GM21825 (cell line): ENCODE data around the gene CASQ2.

Experiments
- ATAC-seq: cut with Tn5 transposase; IDR thresholded peaks from one replicate; pipeline ENCODE4 v1.9.1; 2021; ENCODE audit warnings: mild to moderate bottlenecking, moderate library complexity; ENCODE audit not compliant: unreplicated experiment

The CASQ2 gene

DNA sequence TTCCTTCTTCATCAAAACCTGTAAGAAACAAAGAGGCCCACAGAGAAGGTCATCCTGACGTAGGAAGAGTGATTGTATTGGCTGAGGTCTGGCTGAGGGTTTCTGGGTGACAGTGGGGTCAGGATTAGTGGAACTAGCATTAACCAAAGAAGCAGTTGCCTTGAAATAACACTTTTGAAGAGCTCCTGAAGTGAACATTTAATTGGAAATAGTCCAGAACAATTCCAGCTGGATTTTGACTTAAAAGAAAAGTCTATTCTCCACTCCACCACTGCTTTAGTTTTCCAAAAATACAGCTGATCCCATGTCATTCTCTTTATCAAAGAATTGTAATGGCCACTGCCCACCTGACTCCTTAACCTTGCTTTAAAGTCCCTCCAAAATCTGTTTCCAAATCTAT lies 27.7 kb downstream of the CASQ2 start:
- ATAC-seq, result no peak

DNA sequence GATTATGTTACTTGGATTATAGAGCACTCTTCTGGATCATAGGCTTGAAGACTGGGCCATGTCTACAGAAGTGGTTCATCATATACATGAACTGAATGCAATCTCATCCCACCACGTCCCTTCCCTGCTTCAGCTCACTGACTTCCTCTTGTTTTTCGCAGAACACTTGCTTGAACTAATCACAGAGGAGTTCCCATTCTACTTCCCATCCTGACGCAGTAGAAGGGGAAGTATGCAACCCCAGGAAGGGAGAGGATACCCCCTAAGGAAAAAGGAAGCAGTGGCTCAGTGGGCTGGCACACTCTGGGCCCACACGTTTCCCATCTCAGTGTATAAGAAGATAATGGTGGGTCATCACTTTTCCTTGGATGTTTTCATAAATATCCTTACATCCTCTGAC lies 36.2 kb downstream of the CASQ2 start:
- ATAC-seq, result no peak

- peak; percentile 93 for ATAC-seq
Observed at GRCh38 chr1:115729756-115730155, 38.8 kb downstream of the CASQ2 start.

GRCh38 chr1:115728341-115728740 lies 40.2 kb downstream of the CASQ2 start:
- ATAC-seq, result no peak

- no peak for ATAC-seq
Observed at GRCh38 chr1:115727706-115728249, 40.7 kb downstream of the CASQ2 start.

- no peak for ATAC-seq
Observed at GRCh38 chr1:115726570-115726969, 41.9 kb downstream of the CASQ2 start.

GRCh38 chr1:115726161-115726560 lies 42.4 kb downstream of the CASQ2 start:
- no peak for ATAC-seq

- no peak for ATAC-seq
Observed at GRCh38 chr1:115725600-115725999, 42.9 kb downstream of the CASQ2 start.

DNA sequence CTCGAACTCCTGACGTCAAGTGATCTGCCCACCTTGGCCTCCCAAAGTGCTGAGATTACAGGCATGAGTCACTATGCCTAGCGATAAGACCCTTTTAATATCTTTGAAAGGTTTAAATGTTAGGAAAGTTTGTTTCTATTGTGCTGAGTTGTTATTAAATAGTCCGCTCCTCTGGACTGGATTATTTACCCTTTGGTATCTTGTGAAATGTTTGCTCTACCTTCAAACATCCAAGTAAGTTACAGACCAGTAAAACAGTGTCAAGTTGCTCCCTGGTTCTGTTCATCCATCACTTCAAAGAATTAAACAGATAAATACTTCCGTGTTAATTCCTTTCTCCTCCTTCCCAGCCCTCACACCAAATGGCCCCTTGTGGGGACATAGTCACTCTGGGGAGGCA lies 44.8 kb downstream of the CASQ2 start:
- no peak for ATAC-seq

DNA sequence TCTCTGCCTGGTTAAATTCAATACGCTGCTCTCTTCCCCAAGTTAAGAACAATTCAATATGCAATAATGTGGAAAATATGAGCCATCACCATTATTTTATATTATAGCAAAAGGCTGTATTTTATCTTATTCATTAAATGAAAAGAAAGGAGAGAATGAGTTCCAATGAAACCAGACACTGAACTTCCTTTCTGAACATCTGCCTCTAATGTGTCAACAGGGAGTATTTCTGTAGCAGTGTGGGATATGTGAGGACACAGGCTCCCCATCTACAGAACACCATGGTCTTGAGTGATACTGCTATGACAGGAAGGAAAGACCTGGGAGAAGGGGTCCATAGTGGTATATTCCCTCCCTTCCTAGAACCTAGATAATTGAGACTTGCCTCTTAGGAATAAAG lies 46.3 kb downstream of the CASQ2 start:
- no peak for ATAC-seq

DNA sequence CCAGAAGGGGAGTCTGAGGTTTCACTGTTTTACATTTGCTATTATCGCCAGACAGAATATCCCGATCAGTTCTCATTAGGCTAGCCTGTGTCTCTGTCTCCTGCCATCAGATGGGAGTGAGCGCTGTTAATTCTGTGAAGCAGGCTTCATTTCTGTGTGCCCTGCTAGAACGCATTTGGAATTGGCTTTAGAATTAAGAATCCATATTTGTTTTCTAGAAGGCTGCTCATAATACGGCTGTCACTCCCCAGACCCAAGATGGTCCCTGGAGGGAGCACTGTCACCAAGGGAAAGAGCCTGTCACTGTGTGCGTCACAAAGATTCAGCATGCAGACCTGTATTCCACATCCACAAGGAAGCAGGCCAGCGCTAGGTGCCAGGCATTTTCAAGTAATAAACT lies 49.2 kb downstream of the CASQ2 start:
- ATAC-seq, result no peak

DNA sequence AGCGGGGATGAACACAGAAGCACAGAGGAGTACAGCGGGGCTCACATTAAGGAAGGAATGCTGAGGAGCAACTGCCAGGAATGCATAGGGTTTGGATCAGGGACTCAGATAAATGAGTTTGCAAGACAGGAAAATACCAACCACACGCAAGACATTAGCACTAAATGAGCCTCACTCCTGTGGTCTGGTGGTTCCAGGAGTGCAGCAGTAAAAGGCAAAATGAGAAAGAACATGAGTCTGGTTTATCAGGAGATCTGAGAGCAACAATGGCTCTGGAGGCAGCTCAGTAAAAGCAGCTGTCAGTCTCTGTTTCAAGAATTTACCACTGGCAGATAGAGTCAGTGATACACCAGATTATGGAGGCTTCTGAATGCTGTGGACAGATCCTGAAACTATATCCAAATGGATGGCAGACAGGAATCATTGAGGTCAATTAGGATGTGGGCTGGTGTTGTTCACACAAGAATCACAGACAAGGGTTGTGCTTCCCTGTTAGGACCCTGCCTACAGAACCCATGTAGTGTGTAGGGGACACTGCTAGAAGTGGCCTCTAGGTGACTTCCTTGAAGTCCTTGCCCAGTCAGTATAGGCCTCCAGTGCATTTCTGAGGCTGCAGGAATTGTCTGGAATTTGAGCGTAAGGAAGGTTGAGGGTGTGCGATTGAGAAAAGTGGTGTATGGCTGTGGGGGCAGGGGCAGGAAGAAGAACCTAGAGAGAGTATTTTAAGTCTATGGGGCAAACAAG lies 50.3 kb downstream of the CASQ2 start:
- no peak for ATAC-seq

DNA sequence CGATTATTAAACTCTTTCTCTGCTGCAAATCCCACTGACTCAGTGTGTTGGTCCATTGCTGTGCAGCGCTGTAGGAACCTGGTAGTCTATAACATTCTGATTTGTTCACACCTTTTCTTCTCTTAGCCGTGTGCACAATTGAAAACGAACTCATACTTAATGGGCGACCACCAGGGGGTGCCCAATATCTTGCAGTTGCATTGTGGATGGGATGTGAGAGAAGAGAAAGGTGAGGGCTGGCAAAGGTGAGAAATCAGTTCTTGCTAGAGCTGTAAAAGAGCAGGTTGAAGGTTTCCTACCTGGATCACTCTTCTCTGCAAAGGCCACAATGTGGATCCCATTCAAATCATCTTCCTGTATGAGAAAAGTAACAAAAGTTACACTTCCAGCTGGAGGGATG lies 51.0 kb downstream of the CASQ2 start:
- no peak for ATAC-seq

DNA sequence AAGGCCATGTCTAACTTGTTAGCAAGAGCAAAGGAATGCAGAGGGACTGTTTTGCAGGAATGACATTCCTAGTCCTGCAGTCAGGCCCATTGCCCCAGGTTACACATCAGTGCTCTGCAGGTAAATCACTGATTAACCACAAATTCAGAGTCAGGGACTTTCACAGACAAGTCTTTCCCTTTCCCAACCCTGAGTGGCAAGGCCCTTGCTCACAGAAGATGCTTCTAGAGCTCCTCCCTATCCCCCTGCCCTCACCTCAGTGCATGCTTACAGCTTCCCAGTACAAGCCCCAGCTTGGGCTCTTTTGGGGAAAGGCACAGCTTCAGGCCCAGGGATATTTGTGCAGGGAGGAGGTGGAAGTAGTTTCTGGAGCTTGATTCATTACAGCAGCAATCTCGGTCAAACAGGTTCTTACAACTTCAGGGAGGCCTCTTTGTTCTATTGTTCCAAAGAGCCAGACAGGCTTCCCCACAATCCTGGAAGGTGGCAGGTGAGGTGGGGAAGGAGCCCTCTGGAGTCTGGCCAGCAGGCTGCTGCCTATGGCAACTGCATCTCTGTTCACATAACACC lies 53.9 kb downstream of the CASQ2 start:
- ATAC-seq, result no peak

GRCh38 chr1:115713906-115714305 lies 54.6 kb downstream of the CASQ2 start:
- no peak for ATAC-seq

- no peak for ATAC-seq
Observed at GRCh38 chr1:115712911-115713609, 55.5 kb downstream of the CASQ2 start.

GRCh38 chr1:115710859-115711624 lies 57.5 kb downstream of the CASQ2 start:
- no peak for ATAC-seq

DNA sequence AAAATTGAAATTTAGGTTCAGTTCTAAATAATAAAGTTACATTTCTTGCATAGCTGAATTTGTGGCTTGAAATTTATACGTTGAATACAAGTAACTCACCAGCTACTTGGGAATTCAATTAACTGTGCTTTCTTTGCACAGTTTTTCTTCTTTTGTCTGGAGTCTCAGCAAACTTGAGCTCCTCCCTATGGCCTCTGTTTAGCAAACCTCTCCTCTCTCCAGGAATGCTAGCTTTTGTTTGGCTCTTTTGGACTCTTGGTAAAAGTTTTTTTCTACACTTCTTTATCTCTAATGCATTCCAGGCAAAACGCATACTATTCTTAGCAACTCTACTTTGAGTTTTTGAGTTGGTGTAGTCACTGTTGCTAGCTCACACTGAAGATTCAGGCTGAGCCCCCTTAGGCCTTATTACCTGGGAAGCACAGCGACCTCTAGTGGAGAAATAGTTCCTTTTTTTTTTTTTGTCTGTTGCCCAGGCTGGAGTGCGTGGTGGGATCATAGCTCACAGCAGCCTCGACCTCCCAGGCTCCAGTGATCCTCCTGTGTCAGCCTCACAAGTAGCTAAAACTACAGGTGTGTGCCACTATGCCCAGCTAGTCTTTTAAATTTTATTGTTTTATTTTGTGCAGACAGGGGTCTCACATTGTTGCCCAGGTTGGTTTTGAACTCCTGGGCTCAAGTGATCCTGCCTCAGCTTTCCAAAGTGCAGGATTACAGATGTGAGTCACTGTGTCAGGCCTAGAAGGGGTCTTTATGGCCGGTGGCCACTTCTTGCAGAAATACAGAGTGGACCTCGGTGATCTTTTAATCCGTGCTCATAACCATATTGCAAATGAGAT lies 61.7 kb downstream of the CASQ2 start:
- ATAC-seq, result no peak

- no peak for ATAC-seq
Observed at GRCh38 chr1:115705963-115706362, 62.6 kb downstream of the CASQ2 start.
